Endothelial cell of umbilical vein (primary cell): Measurements from ENCODE around the gene MARK4. TPM values are rescaled to one million over a fixed set of nuclear protein-coding genes. Genes with fewer than 3 reads are reported as not detected.

Experiments used
- BruUV-seq: library from RNA; stranded (reverse); fragments of 400-500 nt; replicated peaks from 2 replicates; lab custom pipeline; 2021; lab: Mats Ljungman, UMichigan
- CTCF ChIA-PET: fragments of 300-600, 350-600 bp; sonication (Branson Sonifier 250); formaldehyde crosslinking; loops from one replicate; lab custom pipeline; 2021; ENCODE audit warnings: antibody characterized with exemption, inconsistent platforms; lab: Charles Lee
- POLR2A ChIA-PET: fragments of 300-600, 350-600 bp; sonication (Branson Sonifier 250); formaldehyde crosslinking; loops from one replicate; lab custom pipeline; 2021; ENCODE audit warnings: antibody characterized with exemption, inconsistent platforms; lab: Charles Lee
- DNase-seq: peaks from one replicate; pipeline ENCODE4 v3.0.0-alpha.2; 2011; ENCODE audit warnings: low read depth, low spot score
- FAIRE-seq: peaks from 2 replicates; lab custom pipeline; 2011; peaks lifted over from hg19 to GRCh38; lab: Jason Lieb, UNC
- H2AFZ ChIP-seq: 2 replicates; pipeline ENCODE4 v1.6.0; 2012; ENCODE audit warnings: low read depth, low read length, control low read depth, inconsistent platforms
- H3K27ac ChIP-seq: 2 replicates; pipeline ENCODE4 v1.5.1; 2011; ENCODE audit warnings: low read depth, mild to moderate bottlenecking, control low read depth, low read length, moderate library complexity; ENCODE audit not compliant: insufficient read depth
- H3K27me3 ChIP-seq, 2 experiments: 2 replicates each; pipeline versions ENCODE4 v1.6.0 to v1.6.1; 2011; ENCODE audit warnings: low read length in 2 of 2, mixed read lengths in 1 of 2; ENCODE audit not compliant: control insufficient read depth in 2 of 2, insufficient read depth in 2 of 2
- H3K36me3 ChIP-seq, 2 experiments: 2 replicates in 1 of 2; 3 replicates in 1 of 2; pipeline ENCODE4 v1.5.1; 2011; ENCODE audit warnings: low read length in 2 of 2, mild to moderate bottlenecking in 1 of 2, moderate library complexity in 1 of 2; ENCODE audit not compliant: control insufficient read depth in 2 of 2, insufficient read depth in 2 of 2; ENCODE audit errors: extremely low read depth in 1 of 2
- H3K4me1 ChIP-seq: 3 replicates; pipeline ENCODE4 v1.5.1; 2011; ENCODE audit warnings: mild to moderate bottlenecking, low read length; ENCODE audit not compliant: control insufficient read depth, insufficient read depth; ENCODE audit errors: extremely low read depth
- H3K4me2 ChIP-seq: 2 replicates; pipeline ENCODE4 v1.6.1; 2011; ENCODE audit warnings: low read length, control low read depth, mixed read lengths; ENCODE audit not compliant: insufficient read depth
- H3K4me3 ChIP-seq, 3 experiments: fragments of 200-600 bp in 1 of 3; sonication (generic), shearing (Covaris generic) in 1 of 3; replicated peaks in 1 of 3; 2 replicates each; pipeline ENCODE4 v1.5.1; 2011 to 2016; ENCODE audit warnings: control low read depth in 3 of 3, low read length in 3 of 3, mild to moderate bottlenecking in 2 of 3, inconsistent platforms in 1 of 3, low read depth in 1 of 3, moderate library complexity in 1 of 3; ENCODE audit not compliant: insufficient read depth in 1 of 3
- H3K79me2 ChIP-seq: 2 replicates; pipeline ENCODE4 v1.6.0; 2012; ENCODE audit warnings: low read length, inconsistent platforms; ENCODE audit not compliant: control insufficient read depth, insufficient read depth
- H3K9ac ChIP-seq: replicated peaks from 2 replicates; pipeline ENCODE3; 2011; ENCODE audit warnings: low read length, control low read depth; ENCODE audit not compliant: insufficient read depth; ENCODE audit errors: extremely low read depth
- H3K9me1 ChIP-seq: replicated peaks from 3 replicates; pipeline ENCODE4 v1.6.0; 2011; ENCODE audit warnings: mild to moderate bottlenecking, low read length; ENCODE audit not compliant: control insufficient read depth, insufficient read depth; ENCODE audit errors: extremely low read depth
- H3K9me3 ChIP-seq: replicated peaks from 2 replicates; pipeline ENCODE4 v1.5.1; 2012; ENCODE audit warnings: low read length, inconsistent platforms; ENCODE audit not compliant: control insufficient read depth, insufficient read depth
- H4K20me1 ChIP-seq: replicated peaks from 2 replicates; pipeline ENCODE3; 2011; ENCODE audit warnings: mild to moderate bottlenecking, low read length; ENCODE audit not compliant: control insufficient read depth, insufficient read depth; ENCODE audit errors: extremely low read depth
- EZH2 ChIP-seq: IDR thresholded peaks from 2 replicates; pipeline ENCODE4 v1.6.1; 2012; ENCODE audit warnings: borderline replicate concordance, low read depth, mild to moderate bottlenecking, moderate library complexity, low read length, inconsistent platforms; ENCODE audit not compliant: severe bottlenecking
- FOS ChIP-seq: IDR thresholded peaks from 2 replicates; pipeline ENCODE4 v1.6.1; 2011; ENCODE audit warnings: mild to moderate bottlenecking, low read length, moderate library complexity, borderline replicate concordance; ENCODE audit not compliant: insufficient read depth
- GATA2 ChIP-seq: IDR thresholded peaks from 2 replicates; pipeline ENCODE4 v1.7.0; 2011; ENCODE audit warnings: low read depth, mild to moderate bottlenecking, moderate library complexity, mixed read lengths, low read length; ENCODE audit not compliant: insufficient read length, insufficient read depth
- JUN ChIP-seq: IDR thresholded peaks from 2 replicates; pipeline ENCODE4 v1.6.1; 2011; ENCODE audit warnings: borderline replicate concordance, low read depth; ENCODE audit not compliant: insufficient read length, insufficient read depth
- MAX ChIP-seq: IDR thresholded peaks from 2 replicates; pipeline ENCODE4 v1.6.1; 2011; ENCODE audit not compliant: insufficient read depth, insufficient read length
- MYC ChIP-seq: IDR thresholded peaks from one replicate; pipeline ENCODE4 v1.6.1; 2011; ENCODE audit warnings: mild to moderate bottlenecking, low read depth, low read length
- POLR2A ChIP-seq: IDR thresholded peaks from 2 replicates; pipeline ENCODE4 v1.6.1; 2012; ENCODE audit warnings: low read depth, mild to moderate bottlenecking, control low read depth, low read length
- POLR2AphosphoS5 ChIP-seq: IDR thresholded peaks from 2 replicates; pipeline ENCODE4 v1.6.1; 2012; ENCODE audit warnings: low read depth, mild to moderate bottlenecking, control low read depth, low read length, moderate library complexity; ENCODE audit not compliant: insufficient read depth
- dilution Hi-C: fragments of 300-500 bp; cut with MboI; formaldehyde crosslinking; loops from one replicate; pipeline ENCODE4 v1.15.0; 2019; ENCODE audit warnings: low sequenced_read_pairs; ENCODE audit not compliant: extremely low pct_ligation_motif_present
- intact Hi-C: fragments of 100-400 bp; cut with micrococcal nuclease; formaldehyde crosslinking; loops from one replicate; pipeline ENCODE4 v1.10.0; 2022
- polyA plus RNA-seq, 4 experiments: library from polyadenylated mRNA; depleted of rRNA in 3 of 4; stranded (reverse) in 3 of 4; unstranded in 1 of 4; fragments of >200 nt; gene quantifications; 2 replicates each; pipeline versions ENCODE4 v1.2.1 to v1.2.3, GENCODE V29; 2011 to 2012; ENCODE audit warnings: missing spikeins in 1 of 4
- total RNA-seq: library from RNA; stranded (reverse); gene quantifications from 2 replicates; pipeline ENCODE4 v1.2.3, GENCODE V29; 2021
- TF ChIP-seq, protein P1 (sequence below), 2 donors: IDR thresholded peaks; 1 replicate in 1 of 2; 2 replicates in 1 of 2; pipeline ENCODE4 v1.5.1; 2011; ENCODE audit warnings: low read length in 2 of 2, mild to moderate bottlenecking in 2 of 2, moderate library complexity in 2 of 2, control low read depth in 1 of 2, inconsistent platforms in 1 of 2, low read depth in 1 of 2; ENCODE audit not compliant: insufficient read depth in 1 of 2; ENCODE audit errors: extremely low read depth in 1 of 2

MARK4 gene
- total and polyA plus RNA-seq, 2 donors (not counting 3 experiments of a cell fraction or from before 2014, with no cell fraction given) = 13.9 to 51.6 TPM

- Histone ChIP-seq H3K4me2 (no peak overlapping the region), H3K36me3 (peaks cover 7 to 46% of the 10 kb centered on the region in 2 experiments), H3K4me3 (no peak overlapping the region), H3K9me1 (no peaks in the 10 kb centered on the region), H3K4me1 (no peaks in the 10 kb centered on the region), H3K9ac (no peak overlapping the region), H4K20me1 (no peaks in the 10 kb centered on the region), H3K79me2 (no peaks in the 10 kb centered on the region), H3K27me3 (no peaks in the 10 kb centered on the region), H3K27ac (no peak overlapping the region), H3K9me3 (no peaks in the 10 kb centered on the region), H2AFZ (no peak overlapping the region)
- no peak for DNase-seq
- dilution Hi-C loops (no loop called here), intact Hi-C loops (no loop called here)
- ChIA-PET POLR2A (no interaction called here), CTCF (no interaction called here)
- TF ChIP-seq FOS (no peak), MAX (no peak), GATA2 (no peak), MYC (no peak), JUN (no peak), POLR2A (no peak), EZH2 (no peak), POLR2AphosphoS5 (no peak)
- TF ChIP-seq, protein P1, sequence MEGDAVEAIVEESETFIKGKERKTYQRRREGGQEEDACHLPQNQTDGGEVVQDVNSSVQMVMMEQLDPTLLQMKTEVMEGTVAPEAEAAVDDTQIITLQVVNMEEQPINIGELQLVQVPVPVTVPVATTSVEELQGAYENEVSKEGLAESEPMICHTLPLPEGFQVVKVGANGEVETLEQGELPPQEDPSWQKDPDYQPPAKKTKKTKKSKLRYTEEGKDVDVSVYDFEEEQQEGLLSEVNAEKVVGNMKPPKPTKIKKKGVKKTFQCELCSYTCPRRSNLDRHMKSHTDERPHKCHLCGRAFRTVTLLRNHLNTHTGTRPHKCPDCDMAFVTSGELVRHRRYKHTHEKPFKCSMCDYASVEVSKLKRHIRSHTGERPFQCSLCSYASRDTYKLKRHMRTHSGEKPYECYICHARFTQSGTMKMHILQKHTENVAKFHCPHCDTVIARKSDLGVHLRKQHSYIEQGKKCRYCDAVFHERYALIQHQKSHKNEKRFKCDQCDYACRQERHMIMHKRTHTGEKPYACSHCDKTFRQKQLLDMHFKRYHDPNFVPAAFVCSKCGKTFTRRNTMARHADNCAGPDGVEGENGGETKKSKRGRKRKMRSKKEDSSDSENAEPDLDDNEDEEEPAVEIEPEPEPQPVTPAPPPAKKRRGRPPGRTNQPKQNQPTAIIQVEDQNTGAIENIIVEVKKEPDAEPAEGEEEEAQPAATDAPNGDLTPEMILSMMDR (IDR thresholded peaks at IDR 0.05; ENCODE audit: extremely low read depth in 1 of 2, insufficient read depth in 1 of 2, low read depth in 1 of 2, low read length in 2 of 2) = no peak
- FAIRE-seq = no peak
- no TSS peak for BruUV-seq
Observed at GRCh38 chr19:45354241-45354842, 103.3 kb downstream of the MARK4 start.

Other genes with a start within 250 kb of the MARK4 start
- gene RELB, start 249.8 kb upstream of the MARK4 start, total RNA-seq = 10.5 and 13.2 TPM in 2 replicates
- gene RELB, start 249.8 kb upstream of the MARK4 start, polyA plus RNA-seq = 14.4 and 19.8 TPM in 2 replicates
- 70.7 and 77.0 TPM in 2 replicates for gene CLASRP, start 212.2 kb upstream of the MARK4 start, total RNA-seq
- gene CLASRP, start 212.2 kb upstream of the MARK4 start, polyA plus RNA-seq = 30.5 and 40.7 TPM in 2 replicates
- gene ZNF296, start 174.8 kb upstream of the MARK4 start, total RNA-seq = 1.8 and 2.1 TPM in 2 replicates
- 0.35 and 0.46 TPM in 2 replicates for gene ZNF296, start 174.8 kb upstream of the MARK4 start, polyA plus RNA-seq
- gene GEMIN7, start 172.0 kb upstream of the MARK4 start, total RNA-seq = 30.3 and 34.2 TPM in 2 replicates
- 53.7 and 55.6 TPM in 2 replicates for gene GEMIN7, start 172.0 kb upstream of the MARK4 start, polyA plus RNA-seq
- gene PPP1R37, start 158.1 kb upstream of the MARK4 start, total RNA-seq = 27.1 and 28.5 TPM in 2 replicates
- 16.2 and 18.6 TPM in 2 replicates for gene PPP1R37, start 158.1 kb upstream of the MARK4 start, polyA plus RNA-seq
- not detected in 2 replicates for gene NKPD1, start 90.3 kb upstream of the MARK4 start, total RNA-seq
- gene NKPD1, start 90.3 kb upstream of the MARK4 start, polyA plus RNA-seq = 0.04 and 0.05 TPM in 2 replicates
- gene TRAPPC6A, start 73.0 kb upstream of the MARK4 start, total RNA-seq = 12.6 and 18.1 TPM in 2 replicates
- gene TRAPPC6A, start 73.0 kb upstream of the MARK4 start, polyA plus RNA-seq = 45.4 and 46.6 TPM in 2 replicates
- gene BLOC1S3, start 72.5 kb upstream of the MARK4 start, total RNA-seq = 11.7 and 17.4 TPM in 2 replicates
- gene BLOC1S3, start 72.5 kb upstream of the MARK4 start, polyA plus RNA-seq = 13.6 and 13.8 TPM in 2 replicates
- 0.66 and 1.2 TPM in 2 replicates for gene EXOC3L2, start 5.9 kb upstream of the MARK4 start, total RNA-seq
- gene EXOC3L2, start 5.9 kb upstream of the MARK4 start, polyA plus RNA-seq = 1.7 and 1.8 TPM in 2 replicates
- not detected in 2 replicates for gene CKM, start 71.6 kb downstream of the MARK4 start, total RNA-seq
- not detected in 2 replicates for gene CKM, start 71.6 kb downstream of the MARK4 start, polyA plus RNA-seq
- not detected in 2 replicates for gene KLC3, start 89.5 kb downstream of the MARK4 start, total RNA-seq
- not detected in 2 replicates for gene KLC3, start 89.5 kb downstream of the MARK4 start, polyA plus RNA-seq
- 55.4 and 59.9 TPM in 2 replicates for gene ERCC2, start 119.3 kb downstream of the MARK4 start, total RNA-seq
- 61.8 and 79.6 TPM in 2 replicates for gene ERCC2, start 119.3 kb downstream of the MARK4 start, polyA plus RNA-seq
- gene PPP1R13L, start 153.8 kb downstream of the MARK4 start, total RNA-seq = 77.4 and 84.4 TPM in 2 replicates
- 27.8 and 28.5 TPM in 2 replicates for gene PPP1R13L, start 153.8 kb downstream of the MARK4 start, polyA plus RNA-seq
- gene POLR1G, start 155.4 kb downstream of the MARK4 start, total RNA-seq = 18.0 and 19.5 TPM in 2 replicates
- 6.6 and 6.7 TPM in 2 replicates for gene POLR1G, start 155.4 kb downstream of the MARK4 start, polyA plus RNA-seq
- gene ERCC1, start 172.6 kb downstream of the MARK4 start, total RNA-seq = 81.8 and 82.6 TPM in 2 replicates
- 126 and 146 TPM in 2 replicates for gene ERCC1, start 172.6 kb downstream of the MARK4 start, polyA plus RNA-seq
- 2.0 and 23.0 TPM in 2 replicates for gene FOSB, start 216.7 kb downstream of the MARK4 start, total RNA-seq
- gene FOSB, start 216.7 kb downstream of the MARK4 start, polyA plus RNA-seq = 9.8 and 10.7 TPM in 2 replicates
- 12.0 and 12.9 TPM in 2 replicates for gene RTN2, start 245.8 kb downstream of the MARK4 start, total RNA-seq
- gene RTN2, start 245.8 kb downstream of the MARK4 start, polyA plus RNA-seq = 21.0 and 22.5 TPM in 2 replicates
- 0.40 and 0.81 TPM in 2 replicates for gene PPM1N, start 247.2 kb downstream of the MARK4 start, total RNA-seq
- gene PPM1N, start 247.2 kb downstream of the MARK4 start, polyA plus RNA-seq = 0.48 and 0.59 TPM in 2 replicates